Type B pancreatic cell (in vitro differentiated cells): ENCODE results near the gene SLCO3A1. TPM values are rescaled to one million over a fixed set of nuclear protein-coding genes. Genes with fewer than 3 reads are reported as not detected.

ENCODE experiments used
- DNase-seq: peaks from one replicate; pipeline ENCODE4 v3.0.0; 2021; ENCODE audit warnings: mixed read lengths; ENCODE audit not compliant: unreplicated experiment; ENCODE audit errors: extremely low spot score
- H3K27ac Mint-ChIP-seq: 2 replicates; pipeline ENCODE4 v1.8.0; 2021; ENCODE audit warnings: mild to moderate bottlenecking, mixed read lengths
- H3K27me3 Mint-ChIP-seq: 2 replicates; pipeline ENCODE4 v1.8.0; 2021; ENCODE audit warnings: mixed read lengths
- H3K36me3 Mint-ChIP-seq: 2 replicates; pipeline ENCODE4 v1.8.0; 2021; ENCODE audit warnings: mixed read lengths
- H3K4me1 Mint-ChIP-seq: one replicate; pipeline ENCODE4 v1.8.0; 2021; ENCODE audit warnings: mixed read lengths; ENCODE audit not compliant: unreplicated experiment
- H3K4me3 Mint-ChIP-seq: 2 replicates; pipeline ENCODE4 v1.8.0; 2021; ENCODE audit warnings: mild to moderate bottlenecking, mixed read lengths
- H3K9me3 Mint-ChIP-seq: 2 replicates; pipeline ENCODE4 v1.8.0; 2021; ENCODE audit warnings: mixed read lengths
- CTCF ChIP-seq: fragments of 200-600 bp; sonication (generic); conservative IDR thresholded peaks from 2 replicates; pipeline ENCODE4 v1.5.0; 2021; ENCODE audit warnings: antibody characterized with exemption, mild to moderate bottlenecking
- total RNA-seq: library from RNA; stranded (reverse); gene quantifications from 2 replicates; pipeline ENCODE4 v1.2.1, GENCODE V29; 2021; ENCODE audit warnings: low replicate concordance

Gene SLCO3A1
- total RNA-seq, 1 donor from 2014 or later, result 30.9 TPM

GRCh38 chr15:91909111-91909510 is 55.6 kb downstream of the SLCO3A1 start:
- Mint-ChIP-seq H3K9me3 (no peaks in the 10 kb centered on the region), H3K4me3 (no peak overlapping the region), H3K4me1 (peaks cover 22% of the 10 kb centered on the region), H3K36me3 (no peaks in the 10 kb centered on the region), H3K27ac (no peak overlapping the region), H3K27me3 (no peaks in the 10 kb centered on the region)
- TF ChIP-seq CTCF, result no peak
- DNase-seq, result no peak

- TF ChIP-seq CTCF, result no peak
- H3K4me3 Mint-ChIP-seq, result no peak overlapping the region
- H3K9me3 Mint-ChIP-seq, result no peaks in the 10 kb centered on the region
- no peak overlapping the region for H3K27ac Mint-ChIP-seq
- no peaks in the 10 kb centered on the region for H3K36me3 Mint-ChIP-seq
- no peaks in the 10 kb centered on the region for H3K27me3 Mint-ChIP-seq
- peaks cover 22% of the 10 kb centered on the region for H3K4me1 Mint-ChIP-seq
- DNase-seq, result no peak
Measured at GRCh38 chr15:91909574-91909973, 56.1 kb downstream of the SLCO3A1 start.

GRCh38 chr15:91911844-91912243 is 58.3 kb downstream of the SLCO3A1 start:
- DNase-seq, result no peak
- peaks cover 3% of the 10 kb centered on the region for H3K36me3 Mint-ChIP-seq
- no peak for TF ChIP-seq CTCF
- H3K9me3 Mint-ChIP-seq, result no peaks in the 10 kb centered on the region
- H3K27me3 Mint-ChIP-seq, result no peaks in the 10 kb centered on the region
- no peak overlapping the region for H3K4me3 Mint-ChIP-seq
- H3K27ac Mint-ChIP-seq, result no peak overlapping the region
- H3K4me1 Mint-ChIP-seq, result peaks cover 25% of the 10 kb centered on the region

- Mint-ChIP-seq H3K27me3 (no peaks in the 10 kb centered on the region), H3K4me1 (peaks cover 27% of the 10 kb centered on the region), H3K27ac (peak overlapping the region; percentile 14), H3K4me3 (no peak overlapping the region), H3K36me3 (peaks cover 5% of the 10 kb centered on the region), H3K9me3 (no peaks in the 10 kb centered on the region)
- DNase-seq, result no peak
- no peak for TF ChIP-seq CTCF
Measured at GRCh38 chr15:91912336-91912735, 58.8 kb downstream of the SLCO3A1 start.

- no peak overlapping the region for H3K27ac Mint-ChIP-seq
Measured at GRCh38 chr15:91913560-91913959, 60.1 kb downstream of the SLCO3A1 start.

More at GRCh38 chr15:91913560-91913959, 60.1 kb downstream of the SLCO3A1 start:
- no peak for DNase-seq
- Mint-ChIP-seq H3K9me3 (no peaks in the 10 kb centered on the region), H3K4me3 (no peak overlapping the region), H3K36me3 (peaks cover 7% of the 10 kb centered on the region), H3K27me3 (no peaks in the 10 kb centered on the region), H3K4me1 (peaks cover 34% of the 10 kb centered on the region)
- no peak for TF ChIP-seq CTCF
